ENCODE data around the gene TSPEAR.
A peak's percentile ranks its signal among the peaks of the same experiment; 100 is the strongest.
"Not testable (repeated sequence)": the region's sequence is repeated elsewhere in the genome, so short reads cannot be mapped to it uniquely, and the experiment has no call there.

Gene TSPEAR

GRCh38 chr21:44552136-44552535, 159.2 kb downstream of the TSPEAR start:
- no peak for DNase-seq (ENCODE audit: low read depth in 4 of 4, low spot score in 1 of 4)

- no peak for DNase-seq (ENCODE audit: low read depth in 4 of 4, low spot score in 1 of 4)
Observed at GRCh38 chr21:44551340-44551961, 159.9 kb downstream of the TSPEAR start, which contains the start of gene KRTAP10-2. KRTAP10-2 (minus strand) TSS chr21:44551505; CDS start chr21:44551458, 47 bp downstream.

- DNase-seq (ENCODE audit: low read depth in 4 of 4, low spot score in 1 of 4), result no peak
Observed at GRCh38 chr21:44550807-44551206, 160.6 kb downstream of the TSPEAR start.

GRCh38 chr21:44550285-44550684, 161.1 kb downstream of the TSPEAR start:
- not testable (repeated sequence) for DNase-seq (ENCODE audit: low read depth in 4 of 4, low spot score in 1 of 4)

GRCh38 chr21:44549525-44550211, 161.7 kb downstream of the TSPEAR start:
- no peak for DNase-seq (ENCODE audit: low read depth in 4 of 4, low spot score in 1 of 4)

GRCh38 chr21:44548922-44549321, 162.4 kb downstream of the TSPEAR start:
- DNase-seq (ENCODE audit: low read depth in 4 of 4, low spot score in 1 of 4), result no peak

GRCh38 chr21:44548381-44548780, 163.0 kb downstream of the TSPEAR start:
- DNase-seq (ENCODE audit: low read depth in 4 of 4, low spot score in 1 of 4), result no peak

- DNase-seq (ENCODE audit: low read depth in 4 of 4, low spot score in 1 of 4), result peak in 2 of 4 experiments; percentile 9 to 10
Observed at GRCh38 chr21:44547656-44548331, 163.6 kb downstream of the TSPEAR start.

- DNase-seq (ENCODE audit: low read depth in 4 of 4, low spot score in 1 of 4), result no peak
Observed at GRCh38 chr21:44544566-44544965, 166.8 kb downstream of the TSPEAR start.

- no peak for DNase-seq (ENCODE audit: low read depth in 4 of 4, low spot score in 1 of 4)
Observed at GRCh38 chr21:44542716-44543115, 168.7 kb downstream of the TSPEAR start.

GRCh38 chr21:44540741-44541288, 170.6 kb downstream of the TSPEAR start:
- DNase-seq (ENCODE audit: low read depth in 4 of 4, low spot score in 1 of 4), result no peak

- DNase-seq (ENCODE audit: low read depth in 4 of 4, low spot score in 1 of 4), result no peak
Observed at GRCh38 chr21:44539991-44540666, 171.2 kb downstream of the TSPEAR start, which contains the start of gene KRTAP10-1. KRTAP10-1 (minus strand) TSS chr21:44540195; CDS start chr21:44540150, 45 bp downstream.

GRCh38 chr21:44539046-44539445, 172.3 kb downstream of the TSPEAR start:
- DNase-seq (ENCODE audit: low read depth in 4 of 4, low spot score in 1 of 4), result no peak

- no peak for DNase-seq (ENCODE audit: low read depth in 4 of 4, low spot score in 1 of 4)
Observed at GRCh38 chr21:44537930-44538911, 173.2 kb downstream of the TSPEAR start.

- no peak for DNase-seq (ENCODE audit: low read depth in 4 of 4, low spot score in 1 of 4)
Observed at GRCh38 chr21:44535963-44536362, 175.4 kb downstream of the TSPEAR start.

GRCh38 chr21:44534688-44535087, 176.7 kb downstream of the TSPEAR start:
- DNase-seq (ENCODE audit: low read depth in 4 of 4, low spot score in 1 of 4), result no peak

- no peak for DNase-seq (ENCODE audit: low read depth in 4 of 4, low spot score in 1 of 4)
Observed at GRCh38 chr21:44533891-44534627, 177.3 kb downstream of the TSPEAR start.

GRCh38 chr21:44533121-44533890, 178.1 kb downstream of the TSPEAR start:
- no peak for DNase-seq (ENCODE audit: low read depth in 4 of 4, low spot score in 1 of 4)

- no peak for DNase-seq (ENCODE audit: low read depth in 4 of 4, low spot score in 1 of 4)
Observed at GRCh38 chr21:44532712-44533111, 178.7 kb downstream of the TSPEAR start.
